MM.1S (cell line): ENCODE results near the gene PTPN13.

Source experiments
- CTCF ChIP-seq: fragments of 300-600 bp; sonication (generic); IDR thresholded peaks from 2 replicates; pipeline ENCODE4 v1.5.1; 2016; ENCODE audit warnings: antibody characterized with exemption, low read length, mixed read lengths
- EZH2 ChIP-seq: fragments of 300-600 bp; sonication (generic); optimal IDR thresholded peaks from 2 replicates; pipeline ENCODE3; 2017; ENCODE audit warnings: low read depth, mild to moderate bottlenecking, antibody characterized with exemption, low read length, mixed read lengths
- EZH2phosphoT487 ChIP-seq: fragments of 300-600 bp; sonication (generic); IDR thresholded peaks from 2 replicates; pipeline ENCODE4 v1.6.1; 2018; ENCODE audit warnings: antibody characterized with exemption, low read length

DNA sequence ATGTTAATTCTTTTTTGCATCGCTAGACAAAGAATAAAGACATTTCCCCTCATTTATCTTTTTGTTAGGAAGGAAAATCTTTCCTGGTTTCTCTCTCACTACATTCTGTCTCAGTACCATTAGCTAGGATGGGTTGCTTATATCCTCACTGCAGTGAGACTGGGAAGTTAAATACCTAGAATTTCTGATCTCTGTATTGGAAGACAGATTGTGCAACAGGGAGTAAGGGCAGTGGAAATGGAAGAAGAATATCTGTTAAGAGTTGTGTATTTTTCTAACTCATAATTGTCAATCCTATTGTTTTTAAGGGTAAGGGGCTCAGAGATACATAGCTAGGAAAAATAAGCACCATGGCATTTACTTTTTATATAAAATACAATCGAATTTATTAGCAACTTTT, 19.6 kb downstream of the PTPN13 start:
- no peak for TF ChIP-seq EZH2
- no peak for TF ChIP-seq CTCF
- TF ChIP-seq EZH2phosphoT487: no peak
